Omental fat pad (tissue), 4 donors: ENCODE results near the gene SLAIN1. TPM values are rescaled to one million over a fixed set of nuclear protein-coding genes. Genes with fewer than 3 reads are reported as not detected.

Experiments used
- ATAC-seq: fragments of 150-250 bp; one replicate; pipeline ENCODE4 v1.9.1; 2016; ENCODE audit warnings: mild to moderate bottlenecking, moderate library complexity; ENCODE audit not compliant: low FRiP score
- DNase-seq: peaks from one replicate; pipeline ENCODE4 v3.0.0-alpha.2; 2019; ENCODE audit warnings: low spot score
- CTCF ChIP-seq, 3 donors: fragments of 450-650 bp; IDR thresholded peaks; one replicate each; pipeline ENCODE4 v1.5.1; 2016 to 2017; ENCODE audit warnings: antibody characterized with exemption in 3 of 3, mild to moderate bottlenecking in 3 of 3, moderate library complexity in 2 of 3
- total RNA-seq, 4 donors: library from RNA; depleted of rRNA; stranded (reverse); fragments of >200 nt; gene quantifications; one replicate each; pipeline ENCODE4 v1.1.0, GENCODE V29; 2016

The SLAIN1 gene
- total RNA-seq, 4 donors from 2014 or later, result 1.3 to 9.8 (median 4.9) TPM

GRCh38 chr13:77725071-77725470, 27.6 kb downstream of the SLAIN1 start:
- ATAC-seq (no peak), DNase-seq (no peak)
- no peak for TF ChIP-seq CTCF (IDR thresholded peaks at IDR 0.05)

DNA sequence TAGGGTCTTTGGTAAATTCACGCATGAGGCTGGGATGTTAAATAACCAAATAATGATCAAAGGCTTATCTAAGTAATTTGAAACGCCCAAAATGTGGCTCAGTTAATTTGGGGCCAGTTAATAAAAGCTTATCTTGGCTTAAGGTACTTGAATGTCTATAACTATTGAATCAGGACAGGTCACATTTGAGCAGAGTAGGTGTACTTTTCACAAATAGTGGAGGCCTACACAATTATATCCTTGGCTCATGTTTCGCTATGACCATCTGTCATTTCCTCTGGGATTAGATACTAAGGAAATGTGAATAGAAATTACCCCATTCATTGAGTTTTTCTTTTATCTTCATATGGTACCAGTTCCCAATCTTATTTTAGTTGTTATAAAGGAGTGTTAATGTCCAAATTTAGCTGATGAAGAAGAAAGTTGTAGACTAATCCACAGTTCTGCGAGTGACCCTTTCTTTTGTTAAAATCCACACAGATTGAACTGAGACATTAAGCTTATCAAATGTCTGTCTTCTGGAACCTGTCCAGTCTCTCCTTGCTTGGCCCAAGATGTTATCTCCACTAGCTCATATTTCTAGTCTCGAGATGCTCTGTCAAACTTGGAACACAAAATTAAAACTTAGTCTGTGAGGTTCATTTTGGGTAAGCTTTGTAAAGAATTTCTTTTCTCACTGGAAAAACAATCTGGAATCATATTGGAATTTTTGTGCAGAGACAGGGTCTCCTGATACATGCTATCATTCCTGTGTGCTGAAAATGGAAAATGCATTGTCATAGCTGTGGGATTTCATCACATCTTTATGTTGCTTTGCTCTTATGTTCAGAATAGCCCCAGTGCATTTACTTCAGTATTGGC, 31.0 kb downstream of the SLAIN1 start:
- no peak for TF ChIP-seq CTCF (IDR thresholded peaks at IDR 0.05)
- ATAC-seq (no peak), DNase-seq (no peak)

- DNase-seq (no peak), ATAC-seq (no peak)
- no peak for TF ChIP-seq CTCF (IDR thresholded peaks at IDR 0.05)
These were observed 32.2 kb downstream of the SLAIN1 start for GRCh38 chr13:77729502-77730221.

- DNase-seq (no peak), ATAC-seq (no peak)
- no peak for TF ChIP-seq CTCF (IDR thresholded peaks at IDR 0.05)
These were observed 33.1 kb downstream of the SLAIN1 start for GRCh38 chr13:77730572-77730971.

- DNase-seq, result no peak
- no peak for TF ChIP-seq CTCF (IDR thresholded peaks at IDR 0.05)
- no peak for ATAC-seq
These were observed 34.8 kb downstream of the SLAIN1 start for GRCh38 chr13:77732287-77732686.

DNA sequence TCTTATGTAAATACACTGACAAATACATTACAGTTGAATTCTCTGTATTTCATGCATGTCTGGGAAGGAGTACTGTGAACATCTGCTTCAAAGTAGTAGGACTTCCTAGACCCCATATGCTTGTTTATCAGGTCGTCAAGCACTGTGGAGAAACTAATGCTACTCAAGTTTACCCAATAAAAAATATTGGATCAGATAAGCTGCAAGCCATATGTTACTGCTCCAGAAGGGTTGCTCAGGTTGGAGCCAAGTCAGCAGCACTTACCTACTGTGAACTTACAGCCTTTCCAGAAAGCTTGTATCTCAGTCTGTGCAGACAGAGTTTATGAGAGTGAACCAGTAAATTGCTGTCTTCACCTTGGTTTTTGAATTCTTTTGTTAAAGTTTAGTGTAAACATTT, 36.2 kb downstream of the SLAIN1 start:
- TF ChIP-seq CTCF (IDR thresholded peaks at IDR 0.05), result no peak
- no peak for DNase-seq
- ATAC-seq, result no peak
